ENCODE results near the gene AMBP. TPM values are rescaled to one million over a fixed set of nuclear protein-coding genes. Genes with fewer than 3 reads are reported as not detected.
"Not testable (repeated sequence)": the region's sequence is repeated elsewhere in the genome, so short reads cannot be mapped to it uniquely, and the experiment has no call there.

Gene AMBP
- total RNA-seq, 1 donor from 2014 or later, result not detected

GRCh38 chr9:114084282-114085073 is 6.4 kb upstream of the AMBP start:
- DNase-seq (ENCODE audit: low spot score), result peak; percentile 17
- H3K36me3 Mint-ChIP-seq (ENCODE audit: low read depth), result no peaks in the 10 kb centered on the region
- TF ChIP-seq CTCF (IDR thresholded peaks at IDR 0.05), result no peak
- peaks cover 4% of the 10 kb centered on the region for H3K4me1 Mint-ChIP-seq (ENCODE audit: low read depth)
- no peaks in the 10 kb centered on the region for H3K9me3 Mint-ChIP-seq (ENCODE audit: low read depth)
- H3K27me3 Mint-ChIP-seq (ENCODE audit: low read depth), result peaks cover 2% of the 10 kb centered on the region
- H3K4me3 Mint-ChIP-seq (ENCODE audit: unreplicated experiment), result no peak overlapping the region
- H3K27ac Mint-ChIP-seq (ENCODE audit: unreplicated experiment), result no peak overlapping the region

- no peak overlapping the region for H3K27ac Mint-ChIP-seq (ENCODE audit: unreplicated experiment)
- no peaks in the 10 kb centered on the region for H3K9me3 Mint-ChIP-seq (ENCODE audit: low read depth)
- no peak for DNase-seq (ENCODE audit: low spot score)
- peaks cover 1% of the 10 kb centered on the region for H3K36me3 Mint-ChIP-seq (ENCODE audit: low read depth)
- peaks cover 3% of the 10 kb centered on the region for H3K27me3 Mint-ChIP-seq (ENCODE audit: low read depth)
- TF ChIP-seq CTCF (IDR thresholded peaks at IDR 0.05), result no peak
- H3K4me1 Mint-ChIP-seq (ENCODE audit: low read depth), result peaks cover 4% of the 10 kb centered on the region
- no peak overlapping the region for H3K4me3 Mint-ChIP-seq (ENCODE audit: unreplicated experiment)
These were observed 5.6 kb upstream of the AMBP start for GRCh38 chr9:114083666-114084065.

- not testable (repeated sequence) for H3K9me3 Mint-ChIP-seq (ENCODE audit: low read depth); H3K36me3 Mint-ChIP-seq (ENCODE audit: low read depth); H3K4me3 Mint-ChIP-seq (ENCODE audit: unreplicated experiment); H3K4me1 Mint-ChIP-seq (ENCODE audit: low read depth); DNase-seq (ENCODE audit: low spot score); H3K27me3 Mint-ChIP-seq (ENCODE audit: low read depth); H3K27ac Mint-ChIP-seq (ENCODE audit: unreplicated experiment)
- peak; percentile 7 for TF ChIP-seq CTCF (IDR thresholded peaks at IDR 0.05)
These were observed 4.8 kb upstream of the AMBP start for GRCh38 chr9:114082763-114083412.

GRCh38 chr9:114082017-114082762 is 4.1 kb upstream of the AMBP start:
- no peak overlapping the region for H3K4me3 Mint-ChIP-seq (ENCODE audit: unreplicated experiment)
- no peak overlapping the region for H3K27ac Mint-ChIP-seq (ENCODE audit: unreplicated experiment)
- H3K36me3 Mint-ChIP-seq (ENCODE audit: low read depth), result peaks cover 1% of the 10 kb centered on the region
- peaks cover 4% of the 10 kb centered on the region for H3K4me1 Mint-ChIP-seq (ENCODE audit: low read depth)
- no peaks in the 10 kb centered on the region for H3K9me3 Mint-ChIP-seq (ENCODE audit: low read depth)
- peaks cover 7% of the 10 kb centered on the region for H3K27me3 Mint-ChIP-seq (ENCODE audit: low read depth)
- TF ChIP-seq CTCF (IDR thresholded peaks at IDR 0.05), result peak; percentile 91
- no peak for DNase-seq (ENCODE audit: low spot score)

GRCh38 chr9:114081441-114082016 is 3.4 kb upstream of the AMBP start:
- no peaks in the 10 kb centered on the region for H3K9me3 Mint-ChIP-seq (ENCODE audit: low read depth)

More at GRCh38 chr9:114081441-114082016, 3.4 kb upstream of the AMBP start:
- Mint-ChIP-seq H3K27me3 (ENCODE audit: low read depth) (peaks cover 13% of the 10 kb centered on the region), H3K36me3 (ENCODE audit: low read depth) (peaks cover 1% of the 10 kb centered on the region), H3K4me1 (ENCODE audit: low read depth) (peaks cover 4% of the 10 kb centered on the region), H3K4me3 (ENCODE audit: unreplicated experiment) (no peak overlapping the region), H3K27ac (ENCODE audit: unreplicated experiment) (no peak overlapping the region)
- no peak for TF ChIP-seq CTCF (IDR thresholded peaks at IDR 0.05)
- DNase-seq (ENCODE audit: low spot score), result no peak
